GM19035 (cell line): ENCODE data around the gene CGREF1.
"Not testable (repeated sequence)": the region's sequence is repeated elsewhere in the genome, so short reads cannot be mapped to it uniquely, and the experiment has no call there.

Source experiments
- ATAC-seq: cut with Tn5 transposase; IDR thresholded peaks from one replicate; pipeline ENCODE4 v1.9.1; 2021; ENCODE audit not compliant: unreplicated experiment

Gene CGREF1

GRCh38 chr2:27076323-27076722, 42.6 kb downstream of the CGREF1 start:
- no peak for ATAC-seq

DNA sequence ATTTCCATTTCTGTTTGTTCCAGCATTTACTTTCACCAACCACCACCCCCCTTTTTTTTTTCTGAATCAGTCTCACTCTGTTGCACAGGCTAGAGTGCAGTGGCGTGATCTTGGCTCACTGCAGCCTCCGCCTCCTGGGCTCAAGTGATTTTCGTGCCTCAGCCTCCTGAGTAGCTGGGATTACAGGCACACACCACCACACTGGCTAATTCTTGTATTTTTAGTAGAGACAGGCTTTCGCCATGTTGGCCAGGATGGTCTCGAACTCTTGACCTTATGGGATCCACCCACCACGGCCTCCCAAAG, 43.4 kb downstream of the CGREF1 start:
- ATAC-seq: not testable (repeated sequence)

GRCh38 chr2:27074738-27075565, 44.0 kb downstream of the CGREF1 start:
- no peak for ATAC-seq

DNA sequence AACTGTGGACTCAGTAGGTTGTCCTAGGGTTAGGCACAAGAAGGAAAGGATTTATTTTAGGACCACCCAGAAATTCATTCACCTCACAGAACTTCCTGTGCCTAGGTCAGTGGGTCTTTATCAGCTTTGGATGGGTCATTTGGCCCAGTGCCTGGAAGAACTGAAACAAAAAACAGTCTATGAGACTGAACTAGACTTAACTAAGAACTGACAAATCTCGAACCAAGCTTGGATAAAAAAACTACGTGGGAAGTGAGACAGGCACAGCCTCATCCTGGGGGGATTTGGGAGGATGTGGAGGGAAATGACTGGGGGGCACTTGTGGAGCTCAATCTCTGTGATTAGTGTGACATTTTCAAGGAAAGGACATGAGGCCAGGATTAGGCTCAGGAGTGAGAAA, 45.1 kb downstream of the CGREF1 start:
- ATAC-seq: no peak

- ATAC-seq: no peak
Measured at GRCh38 chr2:27072920-27073319, 46.0 kb downstream of the CGREF1 start.

GRCh38 chr2:27071990-27072830, 46.7 kb downstream of the CGREF1 start:
- peak; percentile 33 for ATAC-seq

DNA sequence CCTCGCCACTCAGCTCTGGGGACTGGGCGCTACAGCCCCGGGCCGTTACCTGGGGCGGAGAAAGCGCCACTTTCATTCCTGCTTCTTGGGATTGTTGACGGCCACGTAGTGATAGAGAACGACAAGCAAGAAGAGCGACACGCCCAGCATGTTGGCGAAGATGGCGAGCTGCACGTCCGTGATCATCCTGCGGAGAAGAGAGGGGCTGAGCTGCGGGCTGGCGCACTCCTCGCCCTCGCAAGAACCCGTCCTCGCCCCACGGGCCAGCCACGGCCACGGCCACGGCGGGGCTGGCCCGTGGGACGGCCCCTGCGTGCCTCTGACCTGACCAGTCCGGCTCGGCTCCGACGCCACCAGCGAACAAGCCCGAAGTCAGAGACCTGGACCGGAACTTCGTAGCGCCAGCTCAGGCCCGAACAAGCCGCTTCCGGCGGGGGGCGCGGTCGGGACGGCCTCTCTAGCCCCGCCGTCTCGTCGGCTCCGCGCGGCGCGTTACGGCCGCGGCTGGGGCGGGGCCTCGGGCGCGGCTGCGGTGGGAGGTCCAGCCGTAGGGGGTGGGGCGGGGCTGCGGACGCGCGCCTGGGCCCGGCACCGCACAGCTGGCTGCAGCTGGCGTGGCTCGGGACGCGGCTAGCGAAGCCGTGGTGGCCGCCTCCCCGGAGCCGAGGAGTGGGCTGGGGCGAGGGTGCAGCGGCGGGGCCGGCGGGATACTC, 47.5 kb downstream of the CGREF1 start, which contains the start of gene OST4:
OST4 (minus strand) TSS at position 378 of the 713 bp plus-strand sequence.
- peak; percentile 84 for ATAC-seq

- ATAC-seq: no peak
Measured at GRCh38 chr2:27070653-27071276, 48.2 kb downstream of the CGREF1 start.

DNA sequence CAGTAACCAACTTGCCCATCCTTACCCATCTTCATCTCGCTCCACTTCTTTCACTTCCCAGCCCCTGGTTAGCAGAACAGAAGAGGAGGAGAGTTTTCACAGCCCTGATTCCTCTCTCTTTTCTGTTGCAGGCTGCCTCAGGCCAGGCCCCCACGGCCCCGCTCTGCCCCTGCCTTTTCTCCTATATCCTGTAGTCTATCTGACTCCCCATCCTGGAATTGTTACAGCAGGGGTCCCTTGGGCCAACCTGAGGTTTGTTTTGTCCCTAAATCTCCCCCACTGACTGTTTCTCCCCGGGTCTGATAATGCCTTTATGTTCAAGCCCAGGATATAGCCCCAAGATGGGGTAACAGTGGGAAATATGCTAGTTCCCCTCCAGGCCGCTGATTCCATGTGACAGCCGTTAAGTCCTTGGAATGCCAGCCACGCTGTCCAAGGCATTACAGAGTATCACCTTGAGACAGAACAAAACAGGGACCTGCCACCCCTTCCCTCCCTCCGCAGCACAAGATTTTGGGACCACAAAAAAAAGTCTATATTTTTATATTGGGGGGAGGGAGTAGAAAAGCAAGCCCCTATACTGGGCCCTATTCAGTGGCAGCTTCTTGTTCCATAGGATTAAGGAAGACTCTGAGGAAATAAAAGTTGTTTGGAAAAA, 48.8 kb downstream of the CGREF1 start:
- no peak for ATAC-seq

DNA sequence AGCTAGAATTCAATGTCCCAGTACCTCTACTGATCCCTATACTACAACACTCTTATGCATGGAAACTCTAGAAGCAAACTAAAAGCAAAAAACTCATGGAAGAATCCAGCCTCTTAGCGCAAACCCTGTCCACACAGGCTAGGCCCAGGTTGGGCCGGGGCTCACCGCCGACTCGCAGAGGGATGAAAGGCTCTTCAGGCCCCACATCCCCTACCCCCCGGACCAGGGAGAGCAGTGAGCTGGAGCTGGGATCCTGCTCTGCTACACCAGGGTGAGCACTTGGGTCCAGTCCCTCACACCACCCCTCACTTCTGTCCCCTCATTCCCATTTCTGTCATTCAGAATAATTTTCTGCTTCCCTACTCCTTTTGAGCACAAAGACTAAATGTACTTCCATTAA, 49.5 kb downstream of the CGREF1 start:
- ATAC-seq: no peak

DNA sequence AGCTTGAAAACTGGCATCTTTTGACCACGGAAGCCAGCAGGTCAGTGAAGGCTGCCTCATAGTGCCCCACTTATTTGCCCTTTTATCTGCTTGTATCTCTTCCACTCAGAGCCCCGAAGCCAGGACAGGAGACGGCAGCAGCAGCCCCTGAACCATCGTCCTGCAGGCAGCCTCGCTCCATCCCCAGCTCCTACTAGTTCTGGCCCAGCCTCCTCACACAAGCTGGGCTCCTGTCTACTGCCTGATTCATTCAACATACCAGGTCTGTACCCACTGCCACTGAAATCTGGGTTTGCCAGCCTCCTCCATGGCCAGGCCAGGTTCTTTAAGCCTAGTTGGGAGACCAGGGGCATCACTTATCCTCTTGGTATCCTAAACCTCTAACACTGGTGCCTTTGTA, 51.5 kb downstream of the CGREF1 start:
- no peak for ATAC-seq

GRCh38 chr2:27065128-27065527, 53.8 kb downstream of the CGREF1 start:
- ATAC-seq: no peak

DNA sequence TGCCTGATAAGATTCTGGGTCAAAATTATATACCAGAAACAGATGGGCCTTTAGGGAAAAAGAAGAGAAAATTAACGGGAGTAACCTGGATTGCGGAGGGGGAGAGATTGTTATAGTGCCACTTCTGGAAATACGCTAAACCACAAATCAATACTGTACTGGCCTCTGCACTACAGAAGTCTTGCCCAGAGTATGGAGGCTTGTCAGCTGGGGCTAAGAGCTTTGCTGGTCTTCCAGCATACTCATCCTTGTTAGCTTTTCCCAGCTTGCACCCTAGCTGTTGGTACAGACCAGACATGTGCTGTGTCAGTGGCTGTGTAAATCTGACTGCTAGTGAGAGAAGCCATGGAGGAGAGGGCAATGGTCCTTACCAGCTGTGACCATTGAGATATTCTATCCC, 58.6 kb downstream of the CGREF1 start:
- ATAC-seq: no peak

DNA sequence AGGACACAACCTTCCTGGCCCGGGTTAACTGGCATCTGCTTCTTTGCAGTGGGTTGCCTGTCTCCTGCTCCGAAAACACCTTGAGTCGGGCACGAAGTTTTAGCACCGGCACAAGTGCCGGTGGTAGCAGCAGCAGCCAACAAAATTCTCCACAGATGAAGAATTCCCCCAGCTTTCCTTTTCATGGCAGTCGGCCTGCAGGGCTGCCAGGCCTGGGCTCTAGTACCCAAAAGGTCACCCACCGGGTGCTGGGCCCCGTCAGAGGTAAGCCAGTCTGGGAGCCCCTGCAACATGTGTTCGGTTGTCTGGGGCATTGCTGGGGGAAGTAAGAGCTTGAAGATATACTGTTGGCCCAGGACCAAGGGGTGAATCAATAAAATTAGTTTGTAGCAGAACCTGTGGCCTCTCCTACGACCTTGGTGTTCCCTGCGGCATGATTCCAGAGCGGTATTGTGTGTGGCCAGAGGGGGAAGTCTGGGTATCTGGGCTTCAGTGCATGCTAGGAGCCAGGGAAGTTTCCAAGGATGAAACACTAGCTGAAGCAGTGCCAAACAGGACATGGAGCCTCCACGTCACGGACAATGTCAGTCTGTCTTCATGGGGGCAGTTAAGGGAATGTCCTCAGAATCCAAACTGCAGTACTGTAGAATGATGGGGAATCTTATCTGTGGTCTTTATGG, 59.6 kb downstream of the CGREF1 start:
- ATAC-seq: no peak

GRCh38 chr2:27058210-27058609, 60.7 kb downstream of the CGREF1 start:
- ATAC-seq: no peak

GRCh38 chr2:27057184-27057583, 61.7 kb downstream of the CGREF1 start:
- no peak for ATAC-seq

DNA sequence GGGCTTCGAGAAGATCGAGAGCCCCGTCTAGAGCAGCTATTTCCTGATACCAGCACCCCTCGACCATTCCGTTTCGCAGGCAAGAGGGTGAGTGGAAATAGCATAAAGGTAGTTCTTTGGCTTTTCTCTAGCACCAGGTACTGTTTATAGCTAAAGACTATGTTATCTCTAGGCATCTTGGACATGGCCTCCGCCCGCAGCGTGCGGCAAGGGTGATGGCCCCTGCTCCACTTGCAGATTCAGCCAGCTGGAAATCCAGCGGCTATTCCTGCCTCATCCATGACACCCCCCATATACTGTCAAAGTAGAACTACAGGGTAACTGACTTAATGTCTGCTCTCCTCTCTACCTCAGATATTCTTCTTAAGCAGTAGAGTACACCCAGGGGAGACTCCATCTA, 64.2 kb downstream of the CGREF1 start:
- no peak for ATAC-seq

DNA sequence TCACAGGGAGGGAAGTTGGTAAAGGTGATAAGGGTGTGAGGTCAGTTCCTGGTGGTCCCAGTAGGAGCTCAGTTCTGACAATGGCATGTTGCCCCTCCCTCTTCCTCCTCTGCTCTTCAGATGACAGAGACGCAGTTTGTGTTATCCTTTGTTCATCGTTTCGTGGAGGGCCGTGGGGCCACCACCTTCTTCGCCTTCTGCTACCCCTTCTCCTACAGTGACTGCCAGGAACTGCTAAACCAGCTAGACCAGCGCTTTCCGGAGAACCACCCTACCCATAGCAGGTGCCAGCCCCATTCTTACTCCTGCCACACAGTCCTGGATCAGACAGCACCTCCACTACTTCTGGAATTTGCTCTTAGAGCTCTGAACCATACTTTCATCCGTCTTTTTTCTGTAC, 65.2 kb downstream of the CGREF1 start:
- ATAC-seq: no peak

GRCh38 chr2:27053321-27053720, 65.6 kb downstream of the CGREF1 start:
- ATAC-seq: no peak
